Measurements from ENCODE around the gene UPF3B. TPM values are rescaled to one million over a fixed set of nuclear protein-coding genes. Genes with fewer than 3 reads are reported as not detected.

UPF3B gene
- total and polyA plus RNA-seq, 10 of the 15 experiments (the other 5 are each of a cell fraction or from before 2014, with no cell fraction given) = 5.7 to 35.3 (median 22.1) TPM

- POLR2A ChIA-PET = no interaction called here
- in situ Hi-C loops (cut with MboI) = no loop called here
Observed at GRCh38 chrX:119833905-119834304, 18.9 kb downstream of the UPF3B start.

More at GRCh38 chrX:119833905-119834304, 18.9 kb downstream of the UPF3B start:
- Histone ChIP-seq H4K20me1 (ENCODE audit: control insufficient read depth, insufficient read depth) (no peaks in the 10 kb centered on the region), H3K79me2 (ENCODE audit: control insufficient read depth, insufficient read depth, low read length) (no peaks in the 10 kb centered on the region), H3K4me1 (ENCODE audit: control insufficient read depth, insufficient read depth, low read length) (no peaks in the 10 kb centered on the region), H3K4me3 (no peak overlapping the region), H3K4me2 (ENCODE audit: control insufficient read depth, insufficient read depth) (no peak overlapping the region), H3K27me3 (replicated peaks in 1 of 2; ENCODE audit: control insufficient read depth in 2 of 2, insufficient read depth in 2 of 2, low read length in 1 of 2) (no peaks in the 10 kb centered on the region), H2AFZ (ENCODE audit: control insufficient read depth, low read depth, low read length) (no peak overlapping the region), H3K9me3 (replicated peaks; ENCODE audit: control insufficient read depth, insufficient read depth, low read length) (no peaks in the 10 kb centered on the region), H3K27ac (ENCODE audit: control insufficient read depth, insufficient read depth) (no peak overlapping the region), H3K36me3 (ENCODE audit: control insufficient read depth in 2 of 2, insufficient read depth in 2 of 2, low read length in 1 of 2) (no peaks in the 10 kb centered on the region; a peak in 2 of 4 replicates), H3K9ac (ENCODE audit: control insufficient read depth, insufficient read depth, low read length) (no peak overlapping the region)
- no peak for FAIRE-seq
- ATAC-seq = no peak
- CTCF ChIA-PET = interaction anchor here (1.4 to 1.6 kb wide), 2 partner anchors 10 to 316 kb away, joined by 3 to 5 read pairs; no protein-coding TSS in a partner anchor
- intact Hi-C loops (cut with micrococcal nuclease; ENCODE audit: unreplicated experiment) = no loop called here
- no peak for DNase-seq (ENCODE audit: low read depth, low spot score)
- TF ChIP-seq GABPA (IDR thresholded peaks at IDR 0.05; ENCODE audit: low read depth) (no peak), EP300 (IDR thresholded peaks at IDR 0.05; ENCODE audit: borderline replicate concordance in 1 of 2, control insufficient read depth in 1 of 2, low read depth in 2 of 2, low read length in 2 of 2) (no peak), HDAC2 (IDR thresholded peaks at IDR 0.05) (no peak), ZBED1 (IDR thresholded peaks at IDR 0.05; ENCODE audit: borderline replicate concordance) (no peak), IKZF1 (conservative IDR thresholded peaks at IDR 0.05) (no peak), ZBTB11 (CRISPR knock-in tag; IDR thresholded peaks at IDR 0.05) (no peak), WRNIP1 (IDR thresholded peaks at IDR 0.05; ENCODE audit: borderline replicate concordance, low read depth, low read length) (no peak), YBX1 (IDR thresholded peaks at IDR 0.05) (no peak), RCOR1 (conservative IDR thresholded peaks at IDR 0.05; ENCODE audit: low read depth, low read length) (no peak), TCF3 (IDR thresholded peaks at IDR 0.05; ENCODE audit: borderline replicate concordance, insufficient read depth, low read depth, low read length) (no peak)
- TF ChIP-seq, protein P1, sequence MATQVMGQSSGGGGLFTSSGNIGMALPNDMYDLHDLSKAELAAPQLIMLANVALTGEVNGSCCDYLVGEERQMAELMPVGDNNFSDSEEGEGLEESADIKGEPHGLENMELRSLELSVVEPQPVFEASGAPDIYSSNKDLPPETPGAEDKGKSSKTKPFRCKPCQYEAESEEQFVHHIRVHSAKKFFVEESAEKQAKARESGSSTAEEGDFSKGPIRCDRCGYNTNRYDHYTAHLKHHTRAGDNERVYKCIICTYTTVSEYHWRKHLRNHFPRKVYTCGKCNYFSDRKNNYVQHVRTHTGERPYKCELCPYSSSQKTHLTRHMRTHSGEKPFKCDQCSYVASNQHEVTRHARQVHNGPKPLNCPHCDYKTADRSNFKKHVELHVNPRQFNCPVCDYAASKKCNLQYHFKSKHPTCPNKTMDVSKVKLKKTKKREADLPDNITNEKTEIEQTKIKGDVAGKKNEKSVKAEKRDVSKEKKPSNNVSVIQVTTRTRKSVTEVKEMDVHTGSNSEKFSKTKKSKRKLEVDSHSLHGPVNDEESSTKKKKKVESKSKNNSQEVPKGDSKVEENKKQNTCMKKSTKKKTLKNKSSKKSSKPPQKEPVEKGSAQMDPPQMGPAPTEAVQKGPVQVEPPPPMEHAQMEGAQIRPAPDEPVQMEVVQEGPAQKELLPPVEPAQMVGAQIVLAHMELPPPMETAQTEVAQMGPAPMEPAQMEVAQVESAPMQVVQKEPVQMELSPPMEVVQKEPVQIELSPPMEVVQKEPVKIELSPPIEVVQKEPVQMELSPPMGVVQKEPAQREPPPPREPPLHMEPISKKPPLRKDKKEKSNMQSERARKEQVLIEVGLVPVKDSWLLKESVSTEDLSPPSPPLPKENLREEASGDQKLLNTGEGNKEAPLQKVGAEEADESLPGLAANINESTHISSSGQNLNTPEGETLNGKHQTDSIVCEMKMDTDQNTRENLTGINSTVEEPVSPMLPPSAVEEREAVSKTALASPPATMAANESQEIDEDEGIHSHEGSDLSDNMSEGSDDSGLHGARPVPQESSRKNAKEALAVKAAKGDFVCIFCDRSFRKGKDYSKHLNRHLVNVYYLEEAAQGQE (IDR thresholded peaks at IDR 0.05; ENCODE audit: low read depth, low read length) = no peak
- RAD21 ChIA-PET (ENCODE audit: unreplicated experiment) = no interaction called here
- no TSS peak for BruUV-seq (replicated peaks)
- SMC1A ChIA-PET (ENCODE audit: uncharacterized antibody, unreplicated experiment) = interaction anchor here (0.8 to 1.0 kb wide), 3 partner anchors 10 to 42 kb away, joined by 3 read pairs; partner anchors contain the start of gene RPL39
- 33% methylated on average over 3 of the region's 3 CpGs for WGBS (ENCODE audit: insufficient coverage, insufficient replicate concordance, low lambda C conversion rate, missing lambda C conversion rate)
